Measurements from ENCODE around the gene ARNT2. TPM values are rescaled to one million over a fixed set of nuclear protein-coding genes. Genes with fewer than 3 reads are reported as not detected.

The ARNT2 gene
- total RNA-seq, 4 donors from 2014 or later = 5.1 to 8.8 (median 6.8) TPM

DNA sequence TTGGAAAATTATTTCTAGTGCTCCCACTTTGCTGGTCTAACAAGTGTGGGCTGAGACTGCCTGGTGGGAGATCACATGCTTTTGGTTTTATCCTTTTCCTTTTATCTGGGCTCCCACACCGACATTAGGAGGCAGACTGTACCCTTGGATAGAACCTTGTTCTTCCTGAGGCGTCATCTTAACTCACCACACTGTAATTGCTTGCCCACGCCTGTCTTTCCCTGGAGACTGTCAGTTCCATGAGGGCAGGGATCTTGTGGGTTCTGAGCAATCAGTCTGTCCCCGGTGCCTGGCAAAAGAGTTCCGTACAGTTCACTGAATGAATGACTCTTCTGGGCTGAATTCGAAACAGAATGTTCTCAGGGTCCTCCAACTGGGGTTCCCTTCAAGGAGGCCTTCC is 166.4 kb downstream of the ARNT2 start:
- peaks cover 0 to 9% (median 0%) of the 10 kb centered on the region in 3 donors for H3K36me3 ChIP-seq
- no peak overlapping the region for H3K4me3 ChIP-seq
- TF ChIP-seq, protein P1, sequence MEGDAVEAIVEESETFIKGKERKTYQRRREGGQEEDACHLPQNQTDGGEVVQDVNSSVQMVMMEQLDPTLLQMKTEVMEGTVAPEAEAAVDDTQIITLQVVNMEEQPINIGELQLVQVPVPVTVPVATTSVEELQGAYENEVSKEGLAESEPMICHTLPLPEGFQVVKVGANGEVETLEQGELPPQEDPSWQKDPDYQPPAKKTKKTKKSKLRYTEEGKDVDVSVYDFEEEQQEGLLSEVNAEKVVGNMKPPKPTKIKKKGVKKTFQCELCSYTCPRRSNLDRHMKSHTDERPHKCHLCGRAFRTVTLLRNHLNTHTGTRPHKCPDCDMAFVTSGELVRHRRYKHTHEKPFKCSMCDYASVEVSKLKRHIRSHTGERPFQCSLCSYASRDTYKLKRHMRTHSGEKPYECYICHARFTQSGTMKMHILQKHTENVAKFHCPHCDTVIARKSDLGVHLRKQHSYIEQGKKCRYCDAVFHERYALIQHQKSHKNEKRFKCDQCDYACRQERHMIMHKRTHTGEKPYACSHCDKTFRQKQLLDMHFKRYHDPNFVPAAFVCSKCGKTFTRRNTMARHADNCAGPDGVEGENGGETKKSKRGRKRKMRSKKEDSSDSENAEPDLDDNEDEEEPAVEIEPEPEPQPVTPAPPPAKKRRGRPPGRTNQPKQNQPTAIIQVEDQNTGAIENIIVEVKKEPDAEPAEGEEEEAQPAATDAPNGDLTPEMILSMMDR (IDR thresholded peaks at IDR 0.05) = no peak
- TF ChIP-seq EP300 (IDR thresholded peaks at IDR 0.05) (no peak), POLR2A (IDR thresholded peaks at IDR 0.05) (no peak)
- H3K9me3 ChIP-seq = no peaks in the 10 kb centered on the region
- WGBS, 2 donors = 82 to 83% methylated on average over 6 of the region's 6 CpGs
- H3K4me1 ChIP-seq = no peaks in the 10 kb centered on the region
- no peak for DNase-seq (ENCODE audit: low spot score in 2 of 2)
- no peaks in the 10 kb centered on the region for H3K27me3 ChIP-seq
- H3K27ac ChIP-seq = no peak overlapping the region

DNA sequence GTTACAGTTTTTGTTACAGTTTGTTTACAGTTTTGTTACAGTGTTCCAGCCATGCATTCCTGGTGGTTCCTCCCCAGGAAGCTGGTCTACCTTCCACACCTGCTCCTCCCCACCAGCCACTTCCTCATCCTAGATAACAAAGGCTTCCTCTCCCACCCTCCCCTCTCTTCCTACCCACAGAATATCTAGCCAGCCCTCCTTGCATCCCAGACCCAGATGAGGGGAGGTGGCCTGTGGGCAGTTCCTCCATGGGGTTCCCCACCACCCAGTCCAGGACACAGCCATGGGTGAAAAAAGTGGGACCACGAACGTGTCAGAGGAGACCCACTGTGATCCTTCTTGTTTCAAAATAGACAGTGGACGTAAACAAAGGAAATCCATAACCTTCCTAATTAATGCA is 168.2 kb downstream of the ARNT2 start:
- H3K4me1 ChIP-seq = no peaks in the 10 kb centered on the region
- no peaks in the 10 kb centered on the region for H3K27me3 ChIP-seq
- no peak for DNase-seq (ENCODE audit: low spot score in 2 of 2)
- peaks cover 0 to 25% (median 0%) of the 10 kb centered on the region in 3 donors for H3K36me3 ChIP-seq
- no peak overlapping the region for H3K4me3 ChIP-seq
- TF ChIP-seq, protein P1 (IDR thresholded peaks at IDR 0.05) = no peak
- TF ChIP-seq EP300 (IDR thresholded peaks at IDR 0.05) (no peak), POLR2A (IDR thresholded peaks at IDR 0.05) (no peak)
- WGBS, 2 donors = 76 to 81% methylated on average over 3 of the region's 3 CpGs
- no peaks in the 10 kb centered on the region for H3K9me3 ChIP-seq
- no peak overlapping the region for H3K27ac ChIP-seq

DNA sequence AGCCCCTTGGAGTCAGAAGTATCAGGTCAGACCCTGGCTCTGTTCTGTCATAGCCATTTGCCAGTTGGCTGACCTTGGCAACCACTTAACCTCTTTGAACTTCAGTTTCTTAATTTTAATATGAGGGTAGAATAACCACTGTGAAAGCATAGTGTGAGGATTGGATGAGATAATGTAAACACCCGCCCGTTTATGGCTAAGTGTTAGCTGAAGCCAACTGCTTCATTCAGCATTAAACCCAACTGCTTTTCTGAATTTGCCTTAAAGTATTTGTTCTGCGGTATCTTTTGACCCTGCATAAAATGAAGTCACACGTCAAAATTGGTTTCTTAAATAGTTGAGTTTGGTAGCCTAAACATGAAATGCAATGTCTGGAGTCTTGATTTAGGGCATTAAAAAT is 169.4 kb downstream of the ARNT2 start:
- WGBS, 2 donors = 80 to 82% methylated on average over 4 of the region's 4 CpGs

DNA sequence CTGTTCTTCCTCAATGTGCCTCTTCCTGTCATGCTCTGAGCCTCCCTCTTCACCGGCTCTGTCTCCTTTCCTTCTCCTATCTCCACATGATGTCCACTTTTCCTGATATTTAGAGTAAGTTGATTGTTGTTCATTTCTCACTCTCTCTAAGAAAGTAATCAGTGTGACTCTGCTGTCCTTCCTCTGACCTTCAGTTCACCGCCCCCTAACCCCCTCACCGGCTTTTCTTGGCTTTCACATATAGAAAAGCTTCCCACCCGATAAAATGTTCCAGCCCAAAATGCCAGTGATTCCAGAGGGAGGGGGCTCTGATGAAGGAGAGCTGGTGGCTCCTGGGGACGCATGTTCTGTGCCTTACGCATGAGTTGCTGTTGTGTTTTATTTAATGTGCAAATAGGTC is 170.4 kb downstream of the ARNT2 start:
- Histone ChIP-seq H3K27me3 (no peaks in the 10 kb centered on the region), H3K9me3 (no peaks in the 10 kb centered on the region), H3K27ac (no peak overlapping the region), H3K4me1 (no peaks in the 10 kb centered on the region), H3K4me3 (no peak overlapping the region), H3K36me3 (peaks cover 0 to 40% (median 0%) of the 10 kb centered on the region in 3 donors)
- WGBS, 2 donors = 50 to 53% methylated on average over 6 of the region's 6 CpGs
- TF ChIP-seq POLR2A (IDR thresholded peaks at IDR 0.05) = no peak
- TF ChIP-seq, protein P1 (IDR thresholded peaks at IDR 0.05) = no peak
- no peak for TF ChIP-seq EP300 (IDR thresholded peaks at IDR 0.05)
- no peak for DNase-seq (ENCODE audit: low spot score in 2 of 2)

More for the DNA sequence above, 169.4 kb downstream of the ARNT2 start:
- TF ChIP-seq, protein P1 (IDR thresholded peaks at IDR 0.05) = no peak
- no peak for TF ChIP-seq POLR2A (IDR thresholded peaks at IDR 0.05)
- TF ChIP-seq EP300 (IDR thresholded peaks at IDR 0.05) = no peak
- H3K27me3 ChIP-seq = no peaks in the 10 kb centered on the region
- no peak overlapping the region for H3K4me3 ChIP-seq
- no peak overlapping the region for H3K27ac ChIP-seq
- no peaks in the 10 kb centered on the region for H3K9me3 ChIP-seq
- no peaks in the 10 kb centered on the region for H3K4me1 ChIP-seq
- DNase-seq (ENCODE audit: low spot score in 2 of 2) = no peak
- peaks cover 0 to 37% (median 0%) of the 10 kb centered on the region in 3 donors for H3K36me3 ChIP-seq

DNA sequence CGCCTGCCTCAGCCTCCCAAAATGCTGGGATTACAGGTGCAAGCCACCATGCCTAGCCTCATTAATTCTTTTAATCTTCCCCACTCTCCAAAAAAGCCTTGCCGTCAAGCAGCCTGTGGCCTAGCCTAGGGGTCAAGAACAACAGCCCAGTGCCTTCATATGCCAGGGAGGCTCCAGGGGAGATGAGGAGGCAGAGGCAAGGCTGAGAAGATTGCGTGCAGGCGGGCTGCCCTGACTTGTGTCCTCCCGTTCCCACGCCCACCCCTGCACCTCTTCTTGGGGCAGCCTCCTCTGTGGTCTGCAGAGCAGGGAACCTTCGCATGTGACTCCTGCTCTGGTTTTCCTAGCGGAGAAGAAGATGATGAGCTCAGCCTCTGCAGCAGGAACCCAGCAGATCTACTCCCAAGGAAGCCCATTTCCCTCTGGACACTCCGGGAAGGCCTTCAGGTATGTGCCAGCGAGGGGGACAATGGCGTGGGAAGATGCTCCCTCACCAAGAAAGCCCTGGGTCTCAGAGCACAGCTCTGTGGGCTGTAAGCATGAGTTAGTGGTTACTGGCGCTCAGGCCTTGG is 172.4 kb downstream of the ARNT2 start:
- no peaks in the 10 kb centered on the region for H3K27me3 ChIP-seq
- 95 to 96% methylated on average over 11 to 12 of the region's 12 CpGs for WGBS, 2 donors
- DNase-seq (ENCODE audit: low spot score in 2 of 2) = no peak
- H3K9me3 ChIP-seq = no peaks in the 10 kb centered on the region
- H3K27ac ChIP-seq = no peak overlapping the region
- no peak overlapping the region for H3K4me3 ChIP-seq
- TF ChIP-seq POLR2A (IDR thresholded peaks at IDR 0.05) (no peak), EP300 (IDR thresholded peaks at IDR 0.05) (no peak)
- TF ChIP-seq, protein P1 (IDR thresholded peaks at IDR 0.05) = no peak
- peaks cover 0 to 56% (median 0%) of the 10 kb centered on the region in 3 donors for H3K36me3 ChIP-seq
- H3K4me1 ChIP-seq = no peaks in the 10 kb centered on the region
